H9 (cell line): ENCODE measurements around the gene MRAP. TPM values are rescaled to one million over a fixed set of nuclear protein-coding genes. Genes with fewer than 3 reads are reported as not detected.

Experiments used
- DNase-seq: peaks from one replicate; pipeline ENCODE4 v3.0.0-alpha.2; 2017
- H2AFZ ChIP-seq: one replicate; pipeline ENCODE4 v1.6.1; 2013; ENCODE audit warnings: mild to moderate bottlenecking, low read length, control low read depth, moderate library complexity
- H2AK5ac ChIP-seq: 2 replicates; pipeline ENCODE4 v1.6.1; 2013; ENCODE audit warnings: low read length, control low read depth, mixed read lengths; ENCODE audit not compliant: insufficient read length
- H2BK120ac ChIP-seq: one replicate; pipeline ENCODE4 v1.6.1; 2013; ENCODE audit warnings: low read depth, mild to moderate bottlenecking, low read length, control low read depth, inconsistent platforms; ENCODE audit not compliant: poor library complexity, severe bottlenecking
- H2BK12ac ChIP-seq: 2 replicates; pipeline ENCODE4 v1.6.1; 2013; ENCODE audit warnings: low read length, control low read depth, mixed read lengths, low read depth; ENCODE audit not compliant: insufficient read length
- H2BK15ac ChIP-seq: 2 replicates; pipeline ENCODE4 v1.6.1; 2013; ENCODE audit warnings: low read depth, low read length, control low read depth
- H2BK20ac ChIP-seq: one replicate; pipeline ENCODE4 v1.6.1; 2013; ENCODE audit warnings: low read depth, mild to moderate bottlenecking, low read length, control low read depth, inconsistent platforms; ENCODE audit not compliant: poor library complexity, severe bottlenecking
- H2BK5ac ChIP-seq: 2 replicates; pipeline ENCODE4 v1.6.1; 2013; ENCODE audit warnings: low read length, control low read depth, mixed read lengths; ENCODE audit not compliant: insufficient read length
- H3K14ac ChIP-seq: 2 replicates; pipeline ENCODE4 v1.6.1; 2013; ENCODE audit warnings: low read length, control low read depth; ENCODE audit not compliant: insufficient read depth
- H3K18ac ChIP-seq: 2 replicates; pipeline ENCODE4 v1.6.1; 2013; ENCODE audit warnings: low read depth, mild to moderate bottlenecking, mixed read lengths, low read length, control low read depth; ENCODE audit not compliant: insufficient read length
- H3K23ac ChIP-seq: 2 replicates; pipeline ENCODE4 v1.6.1; 2013; ENCODE audit warnings: low read length, control low read depth, mixed read lengths, low read depth; ENCODE audit not compliant: insufficient read length
- H3K23me2 ChIP-seq: 2 replicates; pipeline ENCODE4 v1.6.1; 2013; ENCODE audit warnings: low read depth, mild to moderate bottlenecking, mixed read lengths, low read length, control low read depth; ENCODE audit not compliant: insufficient read length, poor library complexity, severe bottlenecking
- H3K27ac ChIP-seq: 2 replicates; pipeline ENCODE4 v1.5.1; 2013; ENCODE audit warnings: low read length, control low read depth, mixed read lengths, low read depth; ENCODE audit not compliant: insufficient read length
- H3K27me3 ChIP-seq: 2 replicates; pipeline ENCODE4 v1.6.1; 2013; ENCODE audit warnings: low read length, control low read depth, inconsistent platforms; ENCODE audit not compliant: insufficient read depth
- H3K4ac ChIP-seq: 2 replicates; pipeline ENCODE4 v1.6.1; 2013; ENCODE audit warnings: low read depth, mild to moderate bottlenecking, control low read depth, inconsistent platforms, low read length, moderate library complexity
- H3K4me1 ChIP-seq: 2 replicates; pipeline ENCODE4 v1.6.1; 2013; ENCODE audit warnings: low read length, control low read depth, inconsistent platforms; ENCODE audit not compliant: insufficient read depth
- H3K4me2 ChIP-seq: 2 replicates; pipeline ENCODE4 v1.6.1; 2013; ENCODE audit warnings: low read length, control low read depth, mixed read lengths; ENCODE audit not compliant: insufficient read length, insufficient read depth
- H3K56ac ChIP-seq: 2 replicates; pipeline ENCODE4 v1.6.1; 2013; ENCODE audit warnings: low read depth, mild to moderate bottlenecking, mixed read lengths, low read length, control low read depth; ENCODE audit not compliant: insufficient read length
- H3K79me1 ChIP-seq: 2 replicates; pipeline ENCODE4 v1.6.1; 2013; ENCODE audit warnings: low read depth, mild to moderate bottlenecking, moderate library complexity, low read length, control low read depth, inconsistent platforms; ENCODE audit not compliant: insufficient read depth, poor library complexity, severe bottlenecking
- H3K79me2 ChIP-seq: 2 replicates; pipeline ENCODE4 v1.6.1; 2013; ENCODE audit warnings: low read length, control low read depth, inconsistent platforms; ENCODE audit not compliant: insufficient read depth
- H3K9ac ChIP-seq: 2 replicates; pipeline ENCODE4 v1.6.1; 2013; ENCODE audit warnings: low read length, control low read depth, mixed read lengths; ENCODE audit not compliant: insufficient read length; ENCODE audit errors: extremely low read depth
- H3K9me3 ChIP-seq: one replicate; pipeline ENCODE4 v1.6.1; 2013; ENCODE audit warnings: low read depth, low read length, inconsistent platforms; ENCODE audit not compliant: control insufficient read depth
- H3T11ph ChIP-seq: one replicate; pipeline ENCODE4 v1.6.1; 2013; ENCODE audit warnings: mild to moderate bottlenecking, low read length, control low read depth, inconsistent platforms
- H4K20me1 ChIP-seq: one replicate; pipeline ENCODE4 v1.6.1; 2013; ENCODE audit not compliant: control insufficient read depth, insufficient read length, insufficient read depth
- H4K5ac ChIP-seq: 2 replicates; pipeline ENCODE4 v1.6.1; 2013; ENCODE audit warnings: low read depth, mild to moderate bottlenecking, mixed read lengths, low read length, control low read depth; ENCODE audit not compliant: insufficient read length
- H4K8ac ChIP-seq: replicated peaks from 2 replicates; pipeline ENCODE4 v1.6.1; 2013; ENCODE audit warnings: low read length, control low read depth, mixed read lengths, low read depth; ENCODE audit not compliant: insufficient read length
- H4K91ac ChIP-seq: 2 replicates; pipeline ENCODE4 v1.6.1; 2013; ENCODE audit warnings: low read depth, mild to moderate bottlenecking, moderate library complexity, mixed read lengths, low read length, control low read depth; ENCODE audit not compliant: insufficient read length
- H3K27ac Mint-ChIP-seq, 3 experiments: 2 replicates in 2 of 3; 3 replicates in 1 of 3; pipeline ENCODE4 v1.8.0; 2020 to 2021; ENCODE audit warnings: mixed read lengths in 3 of 3, mild to moderate bottlenecking in 1 of 3, moderate library complexity in 1 of 3
- H3K27me3 Mint-ChIP-seq: 2 replicates; pipeline ENCODE4 v1.8.0; 2021; ENCODE audit warnings: low read depth, mild to moderate bottlenecking, moderate library complexity, mixed read lengths
- H3K36me3 Mint-ChIP-seq, 3 experiments: 2 replicates in 2 of 3; 3 replicates in 1 of 3; pipeline ENCODE4 v1.8.0; 2020 to 2021; ENCODE audit warnings: low read depth in 3 of 3, mixed read lengths in 3 of 3; ENCODE audit not compliant: insufficient read depth in 1 of 3
- H3K4me1 Mint-ChIP-seq, 2 experiments: 2 replicates each; pipeline ENCODE4 v1.8.0; 2020; ENCODE audit warnings: mixed read lengths in 2 of 2
- H3K4me3 Mint-ChIP-seq, 2 experiments: 2 replicates in 1 of 2; 3 replicates in 1 of 2; pipeline ENCODE4 v1.8.0; 2020 to 2021; ENCODE audit warnings: mild to moderate bottlenecking in 2 of 2, mixed read lengths in 2 of 2, moderate library complexity in 1 of 2
- H3K9me3 Mint-ChIP-seq, 2 experiments: 2 replicates in 1 of 2; 3 replicates in 1 of 2; pipeline ENCODE4 v1.8.0; 2020; ENCODE audit warnings: mild to moderate bottlenecking in 2 of 2, mixed read lengths in 2 of 2, moderate library complexity in 1 of 2
- WGBS: extraction: QIAGEN DNeasy Blood & Tissue Kit; methylation state at CpG from one replicate; pipeline ENCODE4 v1.1.7; 2013; ENCODE audit warnings: missing lambda C conversion rate, low lambda C conversion rate, mixed read lengths; ENCODE audit not compliant: insufficient read length; ENCODE audit errors: extremely low coverage; 5-methylcytosine and 5-hydroxymethylcytosine counted together
- total RNA-seq: library from RNA; stranded (reverse); gene quantifications from 2 replicates; pipeline ENCODE4 v1.2.1, GENCODE V29; 2021
- TF ChIP-seq, protein P1 (sequence below): fragments of 200-600 bp; sonication (generic); conservative IDR thresholded peaks from 3 replicates; pipeline ENCODE4 v1.8.0; 2021; ENCODE audit warnings: antibody characterized with exemption, mild to moderate bottlenecking

Gene MRAP
- total RNA-seq, 1 experiment from 2014 or later, result not detected

DNA sequence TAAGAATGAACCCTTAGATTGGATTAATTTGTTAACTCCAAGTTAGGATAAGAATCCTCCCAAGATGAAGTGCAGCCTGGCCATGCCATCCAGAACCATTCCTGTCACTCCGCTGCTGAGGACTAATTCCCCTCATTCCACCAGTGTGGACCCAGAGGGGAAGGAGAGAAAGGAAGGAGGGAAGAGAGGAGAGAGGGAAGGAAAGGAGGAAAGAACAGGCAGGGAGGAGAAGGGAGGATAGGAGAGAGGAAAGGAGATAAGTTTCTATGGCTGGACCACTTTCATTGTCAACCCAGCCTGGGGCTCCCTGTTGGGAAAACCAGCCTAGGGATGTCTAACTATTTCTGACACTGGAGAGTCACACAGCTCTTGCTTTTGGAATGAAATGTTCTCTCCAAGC lies 4.7 kb downstream of the MRAP start:
- Mint-ChIP-seq H3K27ac (peak overlapping the region in 1 of 3 experiments; percentile 54; a peak in 2 of 7 replicates), H3K36me3 (peaks cover 3 to 20% (median 5%) of the 10 kb centered on the region in 3 experiments; a peak in 5 of 7 replicates), H3K27me3 (no peaks in the 10 kb centered on the region), H3K4me1 (peaks cover 11 to 14% of the 10 kb centered on the region in 2 experiments), H3K4me3 (no peak overlapping the region), H3K9me3 (no peaks in the 10 kb centered on the region)
- Histone ChIP-seq H3K9ac (no peak overlapping the region), H3K56ac (no peak overlapping the region), H2BK12ac (no peak overlapping the region), H2BK20ac (no peak overlapping the region), H3K27me3 (no peaks in the 10 kb centered on the region), H3K4ac (no peak overlapping the region), H3K79me1 (no peaks in the 10 kb centered on the region), H3K9me3 (no peaks in the 10 kb centered on the region), H3K18ac (no peak overlapping the region), H3K14ac (no peak overlapping the region), H4K20me1 (no peaks in the 10 kb centered on the region), H3K79me2 (no peaks in the 10 kb centered on the region), H2BK120ac (no peak overlapping the region), H2AK5ac (no peak overlapping the region), H2BK15ac (no peak overlapping the region), H3K23ac (no peak overlapping the region), H4K5ac (no peak overlapping the region), H3K23me2 (no peaks in the 10 kb centered on the region), H2BK5ac (no peak overlapping the region), H3K4me1 (no peaks in the 10 kb centered on the region), H3K27ac (no peak overlapping the region), H3T11ph (no peak overlapping the region), H2AFZ (no peak overlapping the region), H3K4me2 (no peak overlapping the region), H4K91ac (no peak overlapping the region), H4K8ac (no peak overlapping the region)
- DNase-seq, result no peak
- WGBS, result no CpG with 5 or more reads among the region's 1 CpG
- TF ChIP-seq, protein P1, sequence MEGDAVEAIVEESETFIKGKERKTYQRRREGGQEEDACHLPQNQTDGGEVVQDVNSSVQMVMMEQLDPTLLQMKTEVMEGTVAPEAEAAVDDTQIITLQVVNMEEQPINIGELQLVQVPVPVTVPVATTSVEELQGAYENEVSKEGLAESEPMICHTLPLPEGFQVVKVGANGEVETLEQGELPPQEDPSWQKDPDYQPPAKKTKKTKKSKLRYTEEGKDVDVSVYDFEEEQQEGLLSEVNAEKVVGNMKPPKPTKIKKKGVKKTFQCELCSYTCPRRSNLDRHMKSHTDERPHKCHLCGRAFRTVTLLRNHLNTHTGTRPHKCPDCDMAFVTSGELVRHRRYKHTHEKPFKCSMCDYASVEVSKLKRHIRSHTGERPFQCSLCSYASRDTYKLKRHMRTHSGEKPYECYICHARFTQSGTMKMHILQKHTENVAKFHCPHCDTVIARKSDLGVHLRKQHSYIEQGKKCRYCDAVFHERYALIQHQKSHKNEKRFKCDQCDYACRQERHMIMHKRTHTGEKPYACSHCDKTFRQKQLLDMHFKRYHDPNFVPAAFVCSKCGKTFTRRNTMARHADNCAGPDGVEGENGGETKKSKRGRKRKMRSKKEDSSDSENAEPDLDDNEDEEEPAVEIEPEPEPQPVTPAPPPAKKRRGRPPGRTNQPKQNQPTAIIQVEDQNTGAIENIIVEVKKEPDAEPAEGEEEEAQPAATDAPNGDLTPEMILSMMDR, result no peak
